Liver (tissue), 9 donors: Measurements from ENCODE around the gene ADRA2B. TPM values are rescaled to one million over a fixed set of nuclear protein-coding genes. Genes with fewer than 3 reads are reported as not detected.
A peak's percentile ranks its signal among the peaks of the same experiment; 100 is the strongest.

Experiments
- DNase-seq: peaks from one replicate; pipeline ENCODE4 v3.0.0-alpha.2; 2017; ENCODE audit warnings: low spot score
- H3K27ac ChIP-seq, 2 donors: one replicate each; pipeline ENCODE4 v1.7.0; 2013; ENCODE audit warnings: inconsistent platforms in 2 of 2, low read length in 2 of 2, control low read depth in 1 of 2, low read depth in 1 of 2, mild to moderate bottlenecking in 1 of 2
- H3K27me3 ChIP-seq, 4 donors: one replicate each; pipeline versions ENCODE4 v1.6.1 to v1.7.0; 2013; ENCODE audit warnings: low read length in 3 of 4, inconsistent platforms in 1 of 4, mild to moderate bottlenecking in 1 of 4, moderate library complexity in 1 of 4; ENCODE audit not compliant: control insufficient read depth in 4 of 4, insufficient read depth in 4 of 4
- H3K36me3 ChIP-seq, 4 donors: one replicate each; pipeline versions ENCODE4 v1.6.1 to v1.7.0; 2013; ENCODE audit warnings: low read length in 3 of 4, mild to moderate bottlenecking in 3 of 4, low read depth in 1 of 4, moderate library complexity in 1 of 4; ENCODE audit not compliant: control insufficient read depth in 4 of 4, insufficient read depth in 3 of 4
- H3K4me1 ChIP-seq, 4 donors: one replicate each; pipeline versions ENCODE4 v1.6.1 to v1.7.0; 2013; ENCODE audit warnings: low read length in 3 of 4, mild to moderate bottlenecking in 3 of 4, moderate library complexity in 1 of 4; ENCODE audit not compliant: control insufficient read depth in 4 of 4, insufficient read depth in 4 of 4
- H3K4me3 ChIP-seq, 3 donors: one replicate each; pipeline versions ENCODE4 v1.6.1 to v1.7.0; 2013; ENCODE audit warnings: low read length in 3 of 3, control low read depth in 1 of 3, low read depth in 1 of 3, mild to moderate bottlenecking in 1 of 3
- H3K9ac ChIP-seq, 2 donors: one replicate each; pipeline ENCODE4 v1.7.0; 2013; ENCODE audit warnings: low read length in 2 of 2, mild to moderate bottlenecking in 2 of 2, moderate library complexity in 2 of 2, control low read depth in 1 of 2, low read depth in 1 of 2
- H3K9me3 ChIP-seq, 4 donors: one replicate each; pipeline versions ENCODE4 v1.6.1 to v1.7.0; 2013; ENCODE audit warnings: low read length in 3 of 4; ENCODE audit not compliant: control insufficient read depth in 4 of 4
- ATF3 ChIP-seq: IDR thresholded peaks from 2 replicates; pipeline ENCODE4 v1.6.1; 2016; ENCODE audit warnings: antibody characterized with exemption
- CTCF ChIP-seq: fragments of 150-350 bp; IDR thresholded peaks from 2 replicates; pipeline ENCODE4 v1.5.1; 2017; ENCODE audit warnings: improper control_type of control experiment, low read depth, low read length; ENCODE audit not compliant: missing input control
- EGR1 ChIP-seq, 2 donors: IDR thresholded peaks; 2 replicates each; pipeline ENCODE4 v1.6.1; 2016 to 2018; ENCODE audit warnings: antibody characterized with exemption in 2 of 2, low read depth in 2 of 2
- FOXA1 ChIP-seq: IDR thresholded peaks from 2 replicates; pipeline ENCODE4 v1.6.1; 2016; ENCODE audit warnings: antibody characterized with exemption
- FOXA2 ChIP-seq: IDR thresholded peaks from 2 replicates; pipeline ENCODE4 v1.6.1; 2016; ENCODE audit warnings: antibody characterized with exemption
- GABPA ChIP-seq, 2 donors: IDR thresholded peaks in 1 of 2; conservative IDR thresholded peaks in 1 of 2; 2 replicates each; pipeline ENCODE4 v1.6.1; 2016; ENCODE audit warnings: antibody characterized with exemption in 2 of 2, mild to moderate bottlenecking in 1 of 2, moderate library complexity in 1 of 2
- HNF4A ChIP-seq, 2 donors: conservative IDR thresholded peaks; 2 replicates each; pipeline ENCODE4 v1.6.1; 2016; ENCODE audit warnings: antibody characterized with exemption in 2 of 2, mild to moderate bottlenecking in 2 of 2
- HNF4G ChIP-seq: IDR thresholded peaks from 2 replicates; pipeline ENCODE4 v1.6.1; 2016; ENCODE audit warnings: antibody characterized with exemption
- JUND ChIP-seq, 2 donors: IDR thresholded peaks; 2 replicates each; pipeline ENCODE4 v1.6.1; 2016; ENCODE audit warnings: antibody characterized with exemption in 2 of 2
- MAX ChIP-seq: IDR thresholded peaks from 2 replicates; pipeline ENCODE4 v1.6.1; 2016; ENCODE audit warnings: antibody characterized with exemption
- NR2F2 ChIP-seq: IDR thresholded peaks from 2 replicates; pipeline ENCODE4 v1.6.1; 2016; ENCODE audit warnings: antibody characterized with exemption
- RAD21 ChIP-seq, 2 donors: IDR thresholded peaks; 2 replicates each; pipeline ENCODE4 v1.6.1; 2016; ENCODE audit warnings: antibody characterized with exemption in 2 of 2, mild to moderate bottlenecking in 2 of 2
- REST ChIP-seq: IDR thresholded peaks from 2 replicates; pipeline ENCODE4 v1.6.1; 2016; ENCODE audit warnings: antibody characterized with exemption, mild to moderate bottlenecking
- RXRA ChIP-seq, 2 donors: IDR thresholded peaks; 2 replicates each; pipeline ENCODE4 v1.6.1; 2017 to 2018; ENCODE audit warnings: antibody characterized with exemption in 2 of 2, mild to moderate bottlenecking in 1 of 2
- SP1 ChIP-seq: IDR thresholded peaks from 2 replicates; pipeline ENCODE4 v1.6.1; 2018; ENCODE audit warnings: antibody characterized with exemption, mild to moderate bottlenecking
- YY1 ChIP-seq: IDR thresholded peaks from 2 replicates; pipeline ENCODE4 v1.6.1; 2016; ENCODE audit warnings: antibody characterized with exemption, mild to moderate bottlenecking
- ZBTB33 ChIP-seq: IDR thresholded peaks from 2 replicates; pipeline ENCODE4 v1.6.1; 2016; ENCODE audit warnings: antibody characterized with exemption
- WGBS: extraction: QIAGEN DNeasy Blood & Tissue Kit; methylation state at CpG from one replicate; pipeline ENCODE4 v1.1.7; 2013; 5-methylcytosine and 5-hydroxymethylcytosine counted together
- polyA plus RNA-seq, 2 donors: library from polyadenylated mRNA; stranded (reverse) in 1 of 2; unstranded in 1 of 2; fragments of 200-250 nt in 1 of 2; fragments of >200 nt in 1 of 2; fragmentation: Nextera tagmentation in 1 of 2; extraction: Ambion mirVana in 1 of 2; gene quantifications; one replicate each; pipeline versions ENCODE4 v1.2.1 to v1.2.3, GENCODE V29; 2013 to 2015
- total RNA-seq, 2 donors: library from RNA; depleted of rRNA; stranded (reverse); fragments of >200 nt; gene quantifications; one replicate each; pipeline ENCODE4 v1.2.3, GENCODE V29; 2014
- donor health status: healthy.
- donor health status: healthy.
- donor health status: healthy.
- donor health status: healthy.
- donor health status: healthy.

The ADRA2B gene
- total and polyA plus RNA-seq, 4 donors = 1.3 to 8.6 (median 3.0) TPM

- peak; percentile 61 for DNase-seq
- Histone ChIP-seq H3K27ac (no peak within 1 kb of the TSS), H3K4me1 (no peaks in the 10 kb centered on the region), H3K36me3 (no peaks in the 10 kb centered on the region), H3K9me3 (no peaks in the 10 kb centered on the region), H3K27me3 (no peaks in the 10 kb centered on the region), H3K4me3 (no peak within 1 kb of the TSS), H3K9ac (no peak within 1 kb of the TSS)
- TF ChIP-seq EGR1 (IDR thresholded peaks at IDR 0.05; ENCODE audit: low read depth in 2 of 2) (no peak), CTCF (peak; percentile 41), SP1 (no peak), RXRA (IDR thresholded peaks at IDR 0.05) (no peak), YY1 (no peak), FOXA1 (no peak), ATF3 (no peak), ZBTB33 (no peak), JUND (IDR thresholded peaks at IDR 0.05) (no peak), FOXA2 (no peak), MAX (no peak), HNF4G (no peak), RAD21 (IDR thresholded peaks at IDR 0.05) (peak; percentile 72 to 75)
- 25% methylated on average over 17 of the region's 17 CpGs for WGBS
Observed at GRCh38 chr2:96138179-96139145, 22.1 kb upstream of the ADRA2B start, which contains the start of gene ASTL. Gene ASTL (minus strand): TSS chr2:96138502. CDS start chr2:96138436, 66 bp downstream.

- 81% methylated on average over 15 of the region's 15 CpGs for WGBS
- Histone ChIP-seq H3K9me3 (no peaks in the 10 kb centered on the region), H3K4me1 (no peaks in the 10 kb centered on the region), H3K9ac (no peak overlapping the region), H3K36me3 (no peaks in the 10 kb centered on the region), H3K27me3 (no peaks in the 10 kb centered on the region), H3K4me3 (no peak overlapping the region), H3K27ac (no peak overlapping the region)
- no peak for DNase-seq
- TF ChIP-seq EGR1 (IDR thresholded peaks at IDR 0.05; ENCODE audit: low read depth in 2 of 2) (no peak), FOXA2 (no peak), ATF3 (no peak), ZBTB33 (no peak), RAD21 (IDR thresholded peaks at IDR 0.05) (no peak), JUND (IDR thresholded peaks at IDR 0.05) (no peak), RXRA (IDR thresholded peaks at IDR 0.05) (no peak), GABPA (IDR thresholded peaks at IDR 0.05 in 1 of 2, conservative IDR thresholded peaks at IDR 0.05 in 1 of 2) (no peak), NR2F2 (no peak), YY1 (no peak), HNF4A (conservative IDR thresholded peaks at IDR 0.05) (no peak), REST (no peak)
Observed at GRCh38 chr2:96137321-96138178, 21.2 kb upstream of the ADRA2B start.
